T-helper 1 cell treated with Interleukin-12 subunit alpha and Interleukin-12 subunit beta and Interleukin-4 antibody, amounts not matched to agents 30 μg/mL and 1 μg/mL, for 36 hours (primary cell): ENCODE results near the gene NMS.

ENCODE experiments used
- H3K27ac Mint-ChIP-seq: one replicate; pipeline ENCODE4 v1.8.0; 2021; ENCODE audit warnings: mild to moderate bottlenecking, mixed read lengths
- H3K27me3 Mint-ChIP-seq: one replicate; pipeline ENCODE4 v1.8.0; 2021; ENCODE audit warnings: low read depth, mixed read lengths
- H3K36me3 Mint-ChIP-seq: one replicate; pipeline ENCODE4 v1.8.0; 2021; ENCODE audit warnings: low read depth, mixed read lengths
- H3K4me1 Mint-ChIP-seq: one replicate; pipeline ENCODE4 v1.8.0; 2021; ENCODE audit warnings: low read depth, mixed read lengths
- H3K4me3 Mint-ChIP-seq: one replicate; pipeline ENCODE4 v1.8.0; 2021; ENCODE audit warnings: mild to moderate bottlenecking, moderate library complexity, mixed read lengths
- H3K9me3 Mint-ChIP-seq: one replicate; pipeline ENCODE4 v1.8.0; 2021; ENCODE audit warnings: mixed read lengths

NMS gene

DNA sequence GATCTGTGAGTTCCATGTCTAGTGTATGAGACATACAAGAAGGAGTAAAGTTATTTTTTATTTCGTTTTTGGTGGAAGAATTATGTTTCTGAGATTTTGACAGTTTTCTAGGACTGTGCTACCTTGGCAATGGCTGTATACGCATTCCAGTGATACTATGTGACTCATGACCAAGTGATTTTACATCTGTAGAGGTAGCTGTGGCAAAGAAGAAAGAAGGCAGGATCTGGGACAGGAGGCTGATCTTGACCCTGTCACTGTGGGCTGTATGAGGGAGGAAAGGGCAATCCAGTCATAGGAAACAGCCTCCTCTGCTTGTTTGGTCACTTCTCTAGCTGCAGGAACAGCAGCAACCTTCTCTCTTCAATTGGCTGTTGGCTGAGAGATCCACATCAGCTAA, 48.5 kb downstream of the NMS start:
- Mint-ChIP-seq H3K9me3 (no peaks in the 10 kb centered on the region), H3K36me3 (no peaks in the 10 kb centered on the region), H3K27me3 (peaks cover 3% of the 10 kb centered on the region), H3K4me3 (no peak overlapping the region), H3K4me1 (no peaks in the 10 kb centered on the region), H3K27ac (no peak overlapping the region)

DNA sequence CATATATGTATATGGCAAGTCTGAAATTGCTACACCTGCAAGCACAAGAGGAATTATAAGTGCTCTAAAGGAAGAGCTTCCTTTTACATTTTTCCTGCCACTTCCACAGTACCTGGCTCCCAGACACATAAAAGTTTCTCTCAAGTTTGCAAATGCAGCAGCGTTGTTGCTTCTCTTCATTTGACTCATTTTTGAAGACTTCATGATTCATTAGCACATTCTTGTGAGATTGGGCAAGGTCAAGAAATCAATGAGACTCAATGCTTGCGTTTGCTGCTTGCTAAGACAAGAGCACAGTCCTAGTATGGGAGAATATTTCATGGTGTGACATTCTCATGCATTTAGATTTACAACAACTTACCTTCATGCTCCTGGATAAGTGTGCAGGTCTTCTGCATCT, 49.9 kb downstream of the NMS start:
- H3K9me3 Mint-ChIP-seq, result no peaks in the 10 kb centered on the region

GRCh38 chr2:100522430-100522829, 52.1 kb downstream of the NMS start:
- no peak overlapping the region for H3K27ac Mint-ChIP-seq
- no peaks in the 10 kb centered on the region for H3K4me1 Mint-ChIP-seq
- H3K36me3 Mint-ChIP-seq, result no peaks in the 10 kb centered on the region
- H3K4me3 Mint-ChIP-seq, result no peak overlapping the region
- peaks cover 6% of the 10 kb centered on the region for H3K27me3 Mint-ChIP-seq
- H3K9me3 Mint-ChIP-seq, result no peaks in the 10 kb centered on the region

More for the DNA sequence above, 49.9 kb downstream of the NMS start:
- H3K27ac Mint-ChIP-seq, result no peak overlapping the region
- H3K4me1 Mint-ChIP-seq, result no peaks in the 10 kb centered on the region
- H3K4me3 Mint-ChIP-seq, result no peak overlapping the region
- H3K27me3 Mint-ChIP-seq, result peaks cover 3% of the 10 kb centered on the region
- H3K36me3 Mint-ChIP-seq, result no peaks in the 10 kb centered on the region

GRCh38 chr2:100524331-100524730, 54.0 kb downstream of the NMS start:
- no peaks in the 10 kb centered on the region for H3K4me1 Mint-ChIP-seq
- H3K27me3 Mint-ChIP-seq, result peaks cover 3% of the 10 kb centered on the region
- no peaks in the 10 kb centered on the region for H3K9me3 Mint-ChIP-seq
- H3K36me3 Mint-ChIP-seq, result no peaks in the 10 kb centered on the region
- no peak overlapping the region for H3K27ac Mint-ChIP-seq
- no peak overlapping the region for H3K4me3 Mint-ChIP-seq

GRCh38 chr2:100526868-100527267, 56.6 kb downstream of the NMS start:
- Mint-ChIP-seq H3K4me3 (no peak overlapping the region), H3K27me3 (peaks cover 3% of the 10 kb centered on the region), H3K4me1 (no peaks in the 10 kb centered on the region), H3K9me3 (no peaks in the 10 kb centered on the region), H3K36me3 (no peaks in the 10 kb centered on the region), H3K27ac (no peak overlapping the region)

GRCh38 chr2:100527440-100528015, 57.2 kb downstream of the NMS start:
- Mint-ChIP-seq H3K9me3 (no peaks in the 10 kb centered on the region), H3K36me3 (no peaks in the 10 kb centered on the region), H3K4me1 (no peaks in the 10 kb centered on the region), H3K27ac (no peak overlapping the region), H3K4me3 (no peak overlapping the region), H3K27me3 (peaks cover 3% of the 10 kb centered on the region)

GRCh38 chr2:100529176-100529575, 58.9 kb downstream of the NMS start:
- H3K9me3 Mint-ChIP-seq, result no peaks in the 10 kb centered on the region
- no peak overlapping the region for H3K27ac Mint-ChIP-seq
- H3K4me3 Mint-ChIP-seq, result no peak overlapping the region
- peaks cover 3% of the 10 kb centered on the region for H3K27me3 Mint-ChIP-seq
- H3K36me3 Mint-ChIP-seq, result no peaks in the 10 kb centered on the region
- no peaks in the 10 kb centered on the region for H3K4me1 Mint-ChIP-seq

DNA sequence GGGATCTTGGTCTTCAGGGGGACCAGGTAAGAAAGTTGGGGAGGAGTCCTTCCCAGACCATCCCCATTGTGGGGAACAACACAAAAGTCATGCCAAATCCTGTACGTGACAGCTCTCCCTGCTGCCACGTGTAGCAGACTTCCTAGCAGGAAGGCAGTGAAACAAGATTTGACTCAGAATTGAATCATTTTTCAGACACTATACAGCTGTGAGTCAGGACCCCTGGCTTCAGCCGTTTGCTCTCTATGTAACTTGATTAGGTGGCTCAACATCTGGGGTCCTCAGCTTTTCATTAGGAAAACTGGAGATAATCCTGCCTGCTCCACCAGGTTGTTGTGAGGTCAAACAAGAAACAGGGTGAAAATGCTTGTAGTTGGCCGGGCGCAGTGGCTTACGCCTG, 59.6 kb downstream of the NMS start:
- Mint-ChIP-seq H3K27ac (no peak overlapping the region), H3K4me3 (no peak overlapping the region), H3K36me3 (no peaks in the 10 kb centered on the region), H3K9me3 (no peaks in the 10 kb centered on the region), H3K4me1 (no peaks in the 10 kb centered on the region), H3K27me3 (peaks cover 3% of the 10 kb centered on the region)
